Sigmoid colon (tissue), 4 donors: ENCODE results near the gene C2CD4C.

Experiments used
- EP300 ChIP-seq, 4 donors: sonication (generic); formaldehyde crosslinking; IDR thresholded peaks; one replicate each; pipeline ENCODE4 v1.6.1; 2017; ENCODE audit warnings: antibody characterized with exemption in 4 of 4
- POLR2A ChIP-seq, 2 donors: fragments of 450-650 bp; IDR thresholded peaks; one replicate each; pipeline ENCODE4 v1.6.1; 2016; ENCODE audit warnings: antibody characterized with exemption in 2 of 2, mild to moderate bottlenecking in 2 of 2, moderate library complexity in 2 of 2
- POLR2AphosphoS5 ChIP-seq, 4 donors: sonication (generic); formaldehyde crosslinking; IDR thresholded peaks; one replicate each; pipeline ENCODE4 v1.6.1; 2017; ENCODE audit warnings: antibody characterized with exemption in 4 of 4
- TF ChIP-seq, protein P1 (sequence below), 4 experiments: fragments of 450-650 bp in 3 of 4; fragments of 200-600 bp in 1 of 4; IDR thresholded peaks; one replicate each; pipeline ENCODE4 v1.5.1; 2016 to 2019; ENCODE audit warnings: antibody characterized with exemption in 4 of 4, mild to moderate bottlenecking in 3 of 4, moderate library complexity in 2 of 4

DNA sequence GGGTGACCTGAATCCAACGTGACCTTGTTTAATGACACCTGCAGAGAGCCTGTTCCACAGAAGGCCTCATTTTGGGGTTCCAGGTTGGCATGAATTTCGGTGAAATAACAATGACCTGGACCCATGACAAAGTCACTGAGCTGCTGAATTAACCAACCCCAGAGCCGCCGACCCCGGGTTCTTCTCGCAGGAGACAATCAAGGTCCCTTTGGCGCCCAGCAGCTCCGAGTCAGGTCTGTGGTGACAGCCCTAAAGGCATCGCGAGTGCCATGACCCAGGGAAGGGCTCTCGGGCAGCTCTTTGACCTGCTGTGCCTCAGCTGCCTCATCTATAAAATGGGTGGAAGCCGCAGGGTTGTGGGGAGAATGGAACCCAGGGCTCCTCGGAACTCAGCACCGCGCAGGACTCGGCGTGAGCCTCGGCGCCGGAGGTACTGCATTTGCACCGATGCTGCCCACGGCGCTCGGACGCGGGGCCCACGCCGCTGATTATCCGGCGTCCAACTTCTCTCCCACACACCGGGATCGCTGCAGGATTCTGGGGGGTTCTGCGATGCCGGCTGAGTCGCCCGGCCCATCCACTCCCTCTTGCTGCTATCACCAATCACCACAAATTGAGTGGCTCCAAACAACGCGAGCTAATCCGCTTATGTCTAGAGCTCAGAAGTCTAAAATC is 46.2 kb upstream of the C2CD4C start:
- TF ChIP-seq, protein P1, sequence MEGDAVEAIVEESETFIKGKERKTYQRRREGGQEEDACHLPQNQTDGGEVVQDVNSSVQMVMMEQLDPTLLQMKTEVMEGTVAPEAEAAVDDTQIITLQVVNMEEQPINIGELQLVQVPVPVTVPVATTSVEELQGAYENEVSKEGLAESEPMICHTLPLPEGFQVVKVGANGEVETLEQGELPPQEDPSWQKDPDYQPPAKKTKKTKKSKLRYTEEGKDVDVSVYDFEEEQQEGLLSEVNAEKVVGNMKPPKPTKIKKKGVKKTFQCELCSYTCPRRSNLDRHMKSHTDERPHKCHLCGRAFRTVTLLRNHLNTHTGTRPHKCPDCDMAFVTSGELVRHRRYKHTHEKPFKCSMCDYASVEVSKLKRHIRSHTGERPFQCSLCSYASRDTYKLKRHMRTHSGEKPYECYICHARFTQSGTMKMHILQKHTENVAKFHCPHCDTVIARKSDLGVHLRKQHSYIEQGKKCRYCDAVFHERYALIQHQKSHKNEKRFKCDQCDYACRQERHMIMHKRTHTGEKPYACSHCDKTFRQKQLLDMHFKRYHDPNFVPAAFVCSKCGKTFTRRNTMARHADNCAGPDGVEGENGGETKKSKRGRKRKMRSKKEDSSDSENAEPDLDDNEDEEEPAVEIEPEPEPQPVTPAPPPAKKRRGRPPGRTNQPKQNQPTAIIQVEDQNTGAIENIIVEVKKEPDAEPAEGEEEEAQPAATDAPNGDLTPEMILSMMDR (IDR thresholded peaks at IDR 0.05): no peak
- TF ChIP-seq POLR2A (IDR thresholded peaks at IDR 0.05) (no peak), POLR2AphosphoS5 (IDR thresholded peaks at IDR 0.05) (no peak), EP300 (IDR thresholded peaks at IDR 0.05) (no peak)
